Endothelial cell of umbilical vein (primary cell): ENCODE results near the gene DUOXA1. TPM values are rescaled to one million over a fixed set of nuclear protein-coding genes. Genes with fewer than 3 reads are reported as not detected.

Source experiments
- BruUV-seq: library from RNA; stranded (reverse); fragments of 400-500 nt; replicated peaks from 2 replicates; lab custom pipeline; 2021; lab: Mats Ljungman, UMichigan
- CTCF ChIA-PET: fragments of 300-600, 350-600 bp; sonication (Branson Sonifier 250); formaldehyde crosslinking; loops from one replicate; lab custom pipeline; 2021; ENCODE audit warnings: antibody characterized with exemption, inconsistent platforms; lab: Charles Lee
- POLR2A ChIA-PET: fragments of 300-600, 350-600 bp; sonication (Branson Sonifier 250); formaldehyde crosslinking; loops from one replicate; lab custom pipeline; 2021; ENCODE audit warnings: antibody characterized with exemption, inconsistent platforms; lab: Charles Lee
- DNase-seq: peaks from one replicate; pipeline ENCODE4 v3.0.0-alpha.2; 2011; ENCODE audit warnings: low read depth, low spot score
- FAIRE-seq: peaks from 2 replicates; lab custom pipeline; 2011; peaks lifted over from hg19 to GRCh38; lab: Jason Lieb, UNC
- H2AFZ ChIP-seq: 2 replicates; pipeline ENCODE4 v1.6.0; 2012; ENCODE audit warnings: low read depth, low read length, control low read depth, inconsistent platforms
- H3K27ac ChIP-seq: 2 replicates; pipeline ENCODE4 v1.5.1; 2011; ENCODE audit warnings: low read depth, mild to moderate bottlenecking, control low read depth, low read length, moderate library complexity; ENCODE audit not compliant: insufficient read depth
- H3K27me3 ChIP-seq, 2 experiments: 2 replicates each; pipeline versions ENCODE4 v1.6.0 to v1.6.1; 2011; ENCODE audit warnings: low read length in 2 of 2, mixed read lengths in 1 of 2; ENCODE audit not compliant: control insufficient read depth in 2 of 2, insufficient read depth in 2 of 2
- H3K36me3 ChIP-seq, 2 experiments: 2 replicates in 1 of 2; 3 replicates in 1 of 2; pipeline ENCODE4 v1.5.1; 2011; ENCODE audit warnings: low read length in 2 of 2, mild to moderate bottlenecking in 1 of 2, moderate library complexity in 1 of 2; ENCODE audit not compliant: control insufficient read depth in 2 of 2, insufficient read depth in 2 of 2; ENCODE audit errors: extremely low read depth in 1 of 2
- H3K4me1 ChIP-seq: 3 replicates; pipeline ENCODE4 v1.5.1; 2011; ENCODE audit warnings: mild to moderate bottlenecking, low read length; ENCODE audit not compliant: control insufficient read depth, insufficient read depth; ENCODE audit errors: extremely low read depth
- H3K4me2 ChIP-seq: 2 replicates; pipeline ENCODE4 v1.6.1; 2011; ENCODE audit warnings: low read length, control low read depth, mixed read lengths; ENCODE audit not compliant: insufficient read depth
- H3K4me3 ChIP-seq, 3 experiments: fragments of 200-600 bp in 1 of 3; sonication (generic), shearing (Covaris generic) in 1 of 3; replicated peaks in 1 of 3; 2 replicates each; pipeline ENCODE4 v1.5.1; 2011 to 2016; ENCODE audit warnings: control low read depth in 3 of 3, low read length in 3 of 3, mild to moderate bottlenecking in 2 of 3, inconsistent platforms in 1 of 3, low read depth in 1 of 3, moderate library complexity in 1 of 3; ENCODE audit not compliant: insufficient read depth in 1 of 3
- H3K79me2 ChIP-seq: 2 replicates; pipeline ENCODE4 v1.6.0; 2012; ENCODE audit warnings: low read length, inconsistent platforms; ENCODE audit not compliant: control insufficient read depth, insufficient read depth
- H3K9ac ChIP-seq: replicated peaks from 2 replicates; pipeline ENCODE3; 2011; ENCODE audit warnings: low read length, control low read depth; ENCODE audit not compliant: insufficient read depth; ENCODE audit errors: extremely low read depth
- H3K9me1 ChIP-seq: replicated peaks from 3 replicates; pipeline ENCODE4 v1.6.0; 2011; ENCODE audit warnings: mild to moderate bottlenecking, low read length; ENCODE audit not compliant: control insufficient read depth, insufficient read depth; ENCODE audit errors: extremely low read depth
- H3K9me3 ChIP-seq: replicated peaks from 2 replicates; pipeline ENCODE4 v1.5.1; 2012; ENCODE audit warnings: low read length, inconsistent platforms; ENCODE audit not compliant: control insufficient read depth, insufficient read depth
- H4K20me1 ChIP-seq: replicated peaks from 2 replicates; pipeline ENCODE3; 2011; ENCODE audit warnings: mild to moderate bottlenecking, low read length; ENCODE audit not compliant: control insufficient read depth, insufficient read depth; ENCODE audit errors: extremely low read depth
- CTCF ChIP-seq, 2 donors: IDR thresholded peaks; 1 replicate in 1 of 2; 2 replicates in 1 of 2; pipeline ENCODE4 v1.5.1; 2011; ENCODE audit warnings: low read length in 2 of 2, mild to moderate bottlenecking in 2 of 2, moderate library complexity in 2 of 2, control low read depth in 1 of 2, inconsistent platforms in 1 of 2, low read depth in 1 of 2; ENCODE audit not compliant: insufficient read depth in 1 of 2; ENCODE audit errors: extremely low read depth in 1 of 2
- EZH2 ChIP-seq: IDR thresholded peaks from 2 replicates; pipeline ENCODE4 v1.6.1; 2012; ENCODE audit warnings: borderline replicate concordance, low read depth, mild to moderate bottlenecking, moderate library complexity, low read length, inconsistent platforms; ENCODE audit not compliant: severe bottlenecking
- FOS ChIP-seq: IDR thresholded peaks from 2 replicates; pipeline ENCODE4 v1.6.1; 2011; ENCODE audit warnings: mild to moderate bottlenecking, low read length, moderate library complexity, borderline replicate concordance; ENCODE audit not compliant: insufficient read depth
- GATA2 ChIP-seq: IDR thresholded peaks from 2 replicates; pipeline ENCODE4 v1.7.0; 2011; ENCODE audit warnings: low read depth, mild to moderate bottlenecking, moderate library complexity, mixed read lengths, low read length; ENCODE audit not compliant: insufficient read length, insufficient read depth
- JUN ChIP-seq: IDR thresholded peaks from 2 replicates; pipeline ENCODE4 v1.6.1; 2011; ENCODE audit warnings: borderline replicate concordance, low read depth; ENCODE audit not compliant: insufficient read length, insufficient read depth
- MAX ChIP-seq: IDR thresholded peaks from 2 replicates; pipeline ENCODE4 v1.6.1; 2011; ENCODE audit not compliant: insufficient read depth, insufficient read length
- MYC ChIP-seq: IDR thresholded peaks from one replicate; pipeline ENCODE4 v1.6.1; 2011; ENCODE audit warnings: mild to moderate bottlenecking, low read depth, low read length
- POLR2A ChIP-seq: IDR thresholded peaks from 2 replicates; pipeline ENCODE4 v1.6.1; 2012; ENCODE audit warnings: low read depth, mild to moderate bottlenecking, control low read depth, low read length
- POLR2AphosphoS5 ChIP-seq: IDR thresholded peaks from 2 replicates; pipeline ENCODE4 v1.6.1; 2012; ENCODE audit warnings: low read depth, mild to moderate bottlenecking, control low read depth, low read length, moderate library complexity; ENCODE audit not compliant: insufficient read depth
- dilution Hi-C: fragments of 300-500 bp; cut with MboI; formaldehyde crosslinking; loops from one replicate; pipeline ENCODE4 v1.15.0; 2019; ENCODE audit warnings: low sequenced_read_pairs; ENCODE audit not compliant: extremely low pct_ligation_motif_present
- intact Hi-C: fragments of 100-400 bp; cut with micrococcal nuclease; formaldehyde crosslinking; loops from one replicate; pipeline ENCODE4 v1.10.0; 2022
- polyA plus RNA-seq, 4 experiments: library from polyadenylated mRNA; depleted of rRNA in 3 of 4; stranded (reverse) in 3 of 4; unstranded in 1 of 4; fragments of >200 nt; gene quantifications; 2 replicates each; pipeline versions ENCODE4 v1.2.1 to v1.2.3, GENCODE V29; 2011 to 2012; ENCODE audit warnings: missing spikeins in 1 of 4
- total RNA-seq: library from RNA; stranded (reverse); gene quantifications from 2 replicates; pipeline ENCODE4 v1.2.3, GENCODE V29; 2021

The DUOXA1 gene
- total and polyA plus RNA-seq, 2 donors (not counting 3 experiments of a cell fraction or from before 2014, with no cell fraction given): 0.07 TPM; not detected in 1

DNA sequence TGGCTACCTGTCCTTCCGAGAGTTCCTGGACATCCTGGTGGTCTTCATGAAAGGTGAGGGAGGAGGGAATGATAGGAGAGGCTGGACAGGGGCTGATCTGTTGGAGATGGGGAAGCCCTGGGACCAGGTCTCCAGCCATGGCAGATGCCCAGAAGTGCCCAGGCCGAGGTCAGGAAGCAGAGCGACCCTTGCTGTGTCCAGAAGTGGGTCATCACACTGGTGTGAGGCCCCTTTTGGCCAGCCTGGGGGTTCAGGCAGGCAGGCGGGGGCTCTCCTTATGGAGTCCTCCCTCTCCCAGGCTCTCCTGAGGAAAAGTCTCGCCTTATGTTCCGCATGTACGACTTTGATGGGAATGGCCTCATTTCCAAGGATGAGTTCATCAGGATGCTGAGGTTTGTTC is 17.9 kb upstream of the DUOXA1 start:
- FAIRE-seq (no peak), DNase-seq (no peak)
- Histone ChIP-seq H3K4me3 (no peak overlapping the region), H3K9me3 (no peaks in the 10 kb centered on the region), H2AFZ (no peak overlapping the region), H3K9me1 (no peaks in the 10 kb centered on the region), H3K4me2 (no peak overlapping the region), H3K36me3 (no peaks in the 10 kb centered on the region), H3K79me2 (no peaks in the 10 kb centered on the region), H4K20me1 (no peaks in the 10 kb centered on the region), H3K27me3 (no peaks in the 10 kb centered on the region), H3K9ac (no peak overlapping the region), H3K27ac (no peak overlapping the region), H3K4me1 (no peaks in the 10 kb centered on the region)
- ChIA-PET CTCF (interaction anchor here (1.7 kb wide), 2 partner anchors 10 to 16 kb away, joined by 5 to 11 read pairs; no protein-coding TSS in a partner anchor), POLR2A (no interaction called here)
- intact Hi-C loops (no loop called here), dilution Hi-C loops (no loop called here)
- TF ChIP-seq MAX (no peak), EZH2 (no peak), CTCF (IDR thresholded peaks at IDR 0.05; ENCODE audit: extremely low read depth in 1 of 2, insufficient read depth in 1 of 2, low read depth in 1 of 2, low read length in 2 of 2) (no peak), POLR2AphosphoS5 (no peak), POLR2A (no peak), FOS (no peak), GATA2 (no peak), JUN (no peak), MYC (no peak)
- no TSS peak for BruUV-seq
